GM12872 (cell line): Measurements from ENCODE around the gene KRT4.

Experiments used
- CTCF ChIP-seq: IDR thresholded peaks from 3 replicates; pipeline ENCODE4 v1.5.1; 2011; ENCODE audit warnings: low read depth, mild to moderate bottlenecking, low read length, moderate library complexity; ENCODE audit not compliant: insufficient read depth

The KRT4 gene

GRCh38 chr12:52835271-52836041 lies 21.5 kb upstream of the KRT4 start:
- TF ChIP-seq CTCF = no peak

GRCh38 chr12:52834727-52835001 lies 20.7 kb upstream of the KRT4 start:
- TF ChIP-seq CTCF = no peak

- no peak for TF ChIP-seq CTCF
Observed at GRCh38 chr12:52833922-52834726, 20.2 kb upstream of the KRT4 start, which contains the start of gene KRT79. Gene KRT79 (minus strand): TSS chr12:52834311. CDS start chr12:52834260, 51 bp downstream.

- no peak for TF ChIP-seq CTCF
Observed at GRCh38 chr12:52832985-52833905, 19.3 kb upstream of the KRT4 start.

DNA sequence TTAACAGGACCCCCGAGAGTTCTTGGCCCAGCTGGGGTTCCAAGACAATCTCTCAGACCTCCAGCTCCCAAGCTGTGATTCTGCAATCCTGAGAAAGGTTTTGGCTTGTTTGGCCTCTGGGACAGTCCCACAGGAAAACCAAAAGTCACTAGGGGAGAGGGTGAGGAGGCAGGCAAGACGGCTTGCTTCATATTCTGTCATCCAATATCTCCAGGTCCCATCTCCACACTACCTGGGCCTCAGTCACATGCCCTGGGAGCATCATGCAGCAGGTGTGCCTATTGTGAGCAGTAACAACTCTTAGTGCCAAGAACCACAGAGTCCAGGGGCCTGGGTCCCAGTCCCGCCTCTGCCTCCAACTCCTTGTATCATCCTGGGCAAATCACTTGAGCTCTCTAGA lies 18.5 kb upstream of the KRT4 start:
- no peak for TF ChIP-seq CTCF

DNA sequence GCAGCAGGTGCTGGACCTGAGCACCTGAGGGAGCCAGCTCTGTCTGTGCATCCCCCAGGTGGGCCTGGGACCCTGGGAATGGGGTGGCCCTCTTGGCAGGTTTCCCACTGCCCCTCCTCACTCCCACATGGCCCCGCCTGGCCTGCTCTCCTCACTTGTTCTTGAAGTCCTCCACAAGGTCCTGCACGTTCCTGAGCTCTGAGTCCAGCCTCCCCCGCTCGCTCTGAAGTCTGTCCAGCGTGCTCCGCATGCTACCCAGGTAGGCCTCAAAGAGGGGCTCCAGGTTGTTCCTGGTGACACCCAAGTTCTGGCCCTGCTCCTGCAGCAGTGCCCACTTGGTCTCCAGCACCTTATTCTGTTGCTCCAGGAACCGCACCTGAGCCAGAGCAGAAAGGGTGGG lies 17.3 kb upstream of the KRT4 start:
- no peak for TF ChIP-seq CTCF

DNA sequence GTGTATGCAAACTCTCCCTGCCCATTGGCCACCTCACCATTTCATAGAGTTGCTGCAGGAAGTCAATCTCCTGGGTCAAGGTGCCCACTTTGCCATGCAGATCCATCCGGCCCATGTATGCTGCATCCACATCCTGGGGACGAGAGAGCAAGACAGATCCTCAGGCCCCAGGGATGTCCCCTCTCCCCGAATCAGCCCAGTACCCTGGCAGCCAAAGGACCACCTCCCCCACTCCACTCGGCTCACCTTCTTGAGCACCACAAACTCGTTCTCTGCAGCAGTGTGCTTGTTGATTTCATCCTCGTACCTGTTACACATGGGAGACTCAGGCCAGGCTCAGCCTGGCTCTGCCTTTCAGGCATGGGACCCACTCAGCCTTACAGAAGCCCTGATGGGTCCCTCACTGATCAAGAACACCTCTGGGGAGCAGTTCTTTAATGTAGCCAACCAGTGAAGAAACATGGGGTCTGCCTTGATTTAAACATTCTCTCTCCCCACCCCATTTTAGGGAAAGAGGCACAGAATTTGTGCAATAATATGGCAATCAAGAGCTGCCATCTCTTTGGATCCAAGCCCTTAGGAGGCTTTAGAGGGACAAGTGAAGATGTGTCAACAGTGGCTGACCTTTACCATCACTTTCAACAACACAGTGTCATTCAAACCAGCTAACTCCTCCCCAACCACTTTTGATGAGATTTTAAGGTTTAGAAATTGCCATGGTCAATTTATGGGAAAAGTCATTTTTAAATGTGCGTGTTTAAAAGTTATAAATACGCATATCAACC lies 16.3 kb upstream of the KRT4 start:
- no peak for TF ChIP-seq CTCF
